Diencephalon (tissue), 1 donor: ENCODE data around the gene INCENP. TPM values are rescaled to one million over a fixed set of nuclear protein-coding genes. Genes with fewer than 3 reads are reported as not detected.

Experiments
- total RNA-seq: library from RNA; depleted of rRNA; stranded (reverse); fragments of >200 nt; gene quantifications from one replicate; pipeline ENCODE4 v1.2.3, GENCODE V29; 2014

INCENP gene
- 22.6 TPM for total RNA-seq

DNA sequence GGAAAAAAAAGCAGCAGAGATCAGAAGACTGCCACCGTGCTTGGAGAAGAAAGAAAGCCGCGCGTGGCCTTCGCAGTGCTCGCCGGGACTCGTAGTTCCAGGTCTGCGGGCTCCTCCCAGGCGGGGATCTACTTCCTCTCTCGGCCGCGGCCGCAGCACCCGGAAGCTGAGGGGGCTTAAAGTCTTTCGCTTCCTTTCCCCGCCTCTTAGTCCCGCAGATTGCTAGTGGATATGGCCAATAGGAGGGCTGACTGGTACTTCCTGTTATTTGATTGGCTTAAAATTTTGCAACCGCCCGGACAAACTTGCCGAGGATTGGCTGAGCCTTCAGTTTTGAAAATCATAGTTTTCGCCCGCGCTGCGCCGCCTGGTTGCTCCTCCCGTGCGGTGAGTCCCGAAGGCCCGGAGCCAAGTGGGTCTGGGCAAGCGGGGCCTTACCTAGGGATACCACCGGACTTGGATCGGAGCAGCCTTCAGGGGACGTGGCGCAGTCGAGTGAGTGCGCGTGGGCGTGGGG lies at the start of gene INCENP:
Gene INCENP (plus strand): TSS at position 343 of the 517 bp plus-strand sequence. CDS start 4,151 bp downstream, outside the sequence.

DNA sequence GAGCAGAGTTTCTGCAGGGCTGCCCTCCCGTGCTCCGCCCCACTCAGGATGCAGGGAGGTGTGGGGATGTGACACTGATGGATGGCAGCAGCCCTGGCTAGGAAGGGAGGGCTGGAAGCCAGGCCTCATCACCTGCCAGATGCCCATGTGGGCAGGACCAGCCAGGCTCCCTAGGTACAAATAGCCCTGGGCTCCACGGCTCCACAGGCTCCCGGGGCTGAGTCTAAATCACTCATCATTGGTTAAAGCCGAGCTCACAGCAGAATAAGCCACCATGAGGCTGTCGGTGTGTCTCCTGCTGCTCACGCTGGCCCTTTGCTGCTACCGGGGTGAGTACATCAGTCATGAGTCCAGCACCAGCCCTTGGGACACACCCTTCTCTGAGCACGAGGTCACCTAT lies 66.2 kb downstream of the INCENP start, which contains the start of gene SCGB1D1:
Gene SCGB1D1 (plus strand): TSS at position 206 of the 400 bp plus-strand sequence. CDS start 69 bp downstream, at position 275.

Other genes with a start within 250 kb of the INCENP start
- 45.7 TPM for gene FADS3, start 232.5 kb upstream of the INCENP start, total RNA-seq
- gene RAB3IL1, start 206.4 kb upstream of the INCENP start, total RNA-seq = 4.4 TPM
- 1.6 TPM for gene BEST1, start 173.7 kb upstream of the INCENP start, total RNA-seq
- 513 TPM for gene FTH1, start 156.4 kb upstream of the INCENP start, total RNA-seq
- gene SCGB1D1, start 66.2 kb downstream of the INCENP start, total RNA-seq = not detected
- gene SCGB2A1, start 84.7 kb downstream of the INCENP start, total RNA-seq = not detected
- gene SCGB1D2, start 118.2 kb downstream of the INCENP start, total RNA-seq = not detected
- not detected for gene SCGB2A2, start 146.1 kb downstream of the INCENP start, total RNA-seq
- not detected for gene SCGB1D4, start 175.1 kb downstream of the INCENP start, total RNA-seq
- 40.6 TPM for gene ASRGL1, start 213.4 kb downstream of the INCENP start, total RNA-seq